ENCODE data around the gene COA8. TPM values are rescaled to one million over a fixed set of nuclear protein-coding genes. Genes with fewer than 3 reads are reported as not detected.

Gene COA8
- total and polyA plus RNA-seq, 2 donors (not counting 3 experiments of a cell fraction or from before 2014, with no cell fraction given): 19.1 to 46.4 TPM

GRCh38 chr14:103544388-103545218, 18.2 kb upstream of the COA8 start:
- H2AFZ ChIP-seq (ENCODE audit: low read depth, low read length): no peak overlapping the region
- H3K9ac ChIP-seq (replicated peaks; ENCODE audit: extremely low read depth, insufficient read depth, low read length): no peak overlapping the region
- TF ChIP-seq MYC (IDR thresholded peaks at IDR 0.05; ENCODE audit: low read depth, low read length): no peak
- no peak for TF ChIP-seq MAX (IDR thresholded peaks at IDR 0.05; ENCODE audit: insufficient read depth, insufficient read length)
- TF ChIP-seq EZH2 (IDR thresholded peaks at IDR 0.05; ENCODE audit: borderline replicate concordance, low read depth, low read length, severe bottlenecking): no peak
- TF ChIP-seq POLR2AphosphoS5 (IDR thresholded peaks at IDR 0.05; ENCODE audit: insufficient read depth, low read depth, low read length): no peak
- no peak for TF ChIP-seq POLR2A (IDR thresholded peaks at IDR 0.05; ENCODE audit: low read depth, low read length)
- TF ChIP-seq GATA2 (IDR thresholded peaks at IDR 0.05; ENCODE audit: insufficient read depth, insufficient read length, low read depth, low read length): no peak
- no peak for TF ChIP-seq FOS (IDR thresholded peaks at IDR 0.05; ENCODE audit: borderline replicate concordance, insufficient read depth, low read length)
- no peak for TF ChIP-seq CTCF (IDR thresholded peaks at IDR 0.05; ENCODE audit: extremely low read depth in 1 of 2, insufficient read depth in 1 of 2, low read depth in 1 of 2, low read length in 2 of 2)
- TF ChIP-seq JUN (IDR thresholded peaks at IDR 0.05; ENCODE audit: borderline replicate concordance, insufficient read depth, insufficient read length, low read depth): no peak
- no peaks in the 10 kb centered on the region for H3K36me3 ChIP-seq (ENCODE audit: control insufficient read depth in 2 of 2, extremely low read depth in 1 of 2, insufficient read depth in 2 of 2, low read length in 2 of 2)
- H3K27ac ChIP-seq (ENCODE audit: insufficient read depth, low read depth, low read length): no peak overlapping the region
- POLR2A ChIA-PET: no interaction called here
- BruUV-seq (replicated peaks): no TSS peak
- H4K20me1 ChIP-seq (replicated peaks; ENCODE audit: control insufficient read depth, extremely low read depth, insufficient read depth, low read length): no peaks in the 10 kb centered on the region
- DNase-seq (ENCODE audit: low read depth, low spot score) (no peak), FAIRE-seq (no peak)
- dilution Hi-C loops (cut with MboI; ENCODE audit: extremely low pct_ligation_motif_present, low sequenced_read_pairs): no loop called here
- no peaks in the 10 kb centered on the region for H3K9me3 ChIP-seq (replicated peaks; ENCODE audit: control insufficient read depth, insufficient read depth, low read length)
- CTCF ChIA-PET: interaction anchor here (0.9 to 14.4 kb wide), 4 partner anchors 11 to 44 kb away, joined by 3 to 209 read pairs (median 19); partner anchors contain the start of gene CKB
- no peaks in the 10 kb centered on the region for H3K27me3 ChIP-seq (ENCODE audit: control insufficient read depth in 2 of 2, insufficient read depth in 2 of 2, low read length in 2 of 2)
- H3K79me2 ChIP-seq (ENCODE audit: control insufficient read depth, insufficient read depth, low read length): no peaks in the 10 kb centered on the region
- H3K4me2 ChIP-seq (ENCODE audit: insufficient read depth, low read length): no peak overlapping the region
- intact Hi-C loops (cut with micrococcal nuclease): no loop called here
- no peaks in the 10 kb centered on the region for H3K4me1 ChIP-seq (ENCODE audit: control insufficient read depth, extremely low read depth, insufficient read depth, low read length)
- H3K9me1 ChIP-seq (replicated peaks; ENCODE audit: control insufficient read depth, extremely low read depth, insufficient read depth, low read length): no peaks in the 10 kb centered on the region
- H3K4me3 ChIP-seq (replicated peaks in 1 of 3; ENCODE audit: insufficient read depth in 1 of 3, low read depth in 1 of 3, low read length in 3 of 3): no peak overlapping the region
